Measurements from ENCODE around the gene SP110.

GRCh38 chr2:230184727-230185578 lies 34.8 kb downstream of the SP110 start:
- TF ChIP-seq, protein P1, sequence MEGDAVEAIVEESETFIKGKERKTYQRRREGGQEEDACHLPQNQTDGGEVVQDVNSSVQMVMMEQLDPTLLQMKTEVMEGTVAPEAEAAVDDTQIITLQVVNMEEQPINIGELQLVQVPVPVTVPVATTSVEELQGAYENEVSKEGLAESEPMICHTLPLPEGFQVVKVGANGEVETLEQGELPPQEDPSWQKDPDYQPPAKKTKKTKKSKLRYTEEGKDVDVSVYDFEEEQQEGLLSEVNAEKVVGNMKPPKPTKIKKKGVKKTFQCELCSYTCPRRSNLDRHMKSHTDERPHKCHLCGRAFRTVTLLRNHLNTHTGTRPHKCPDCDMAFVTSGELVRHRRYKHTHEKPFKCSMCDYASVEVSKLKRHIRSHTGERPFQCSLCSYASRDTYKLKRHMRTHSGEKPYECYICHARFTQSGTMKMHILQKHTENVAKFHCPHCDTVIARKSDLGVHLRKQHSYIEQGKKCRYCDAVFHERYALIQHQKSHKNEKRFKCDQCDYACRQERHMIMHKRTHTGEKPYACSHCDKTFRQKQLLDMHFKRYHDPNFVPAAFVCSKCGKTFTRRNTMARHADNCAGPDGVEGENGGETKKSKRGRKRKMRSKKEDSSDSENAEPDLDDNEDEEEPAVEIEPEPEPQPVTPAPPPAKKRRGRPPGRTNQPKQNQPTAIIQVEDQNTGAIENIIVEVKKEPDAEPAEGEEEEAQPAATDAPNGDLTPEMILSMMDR (IDR thresholded peaks at IDR 0.05) = no peak
- no peak for TF ChIP-seq POLR2A (IDR thresholded peaks at IDR 0.05)
